Thyroid gland (tissue), 4 donors: Measurements from ENCODE around the gene LCN10. TPM values are rescaled to one million over a fixed set of nuclear protein-coding genes. Genes with fewer than 3 reads are reported as not detected.

Experiments
- DNase-seq, 2 donors: peaks; one replicate each; pipeline ENCODE4 v3.0.0-alpha.2; 2019
- H3K27ac ChIP-seq, 3 donors: fragments of 200-600 bp; sonication (generic); 1 replicate in 2 of 3; 2 replicates in 1 of 3; pipeline ENCODE4 v1.5.1; 2016 to 2019; ENCODE audit warnings: mild to moderate bottlenecking in 1 of 3, moderate library complexity in 1 of 3
- H3K27me3 ChIP-seq: fragments of 200-600 bp; sonication (generic); one replicate; pipeline ENCODE4 v1.5.1; 2019
- H3K36me3 ChIP-seq, 2 donors: fragments of 200-600 bp; sonication (generic); one replicate each; pipeline ENCODE4 v1.5.1; 2016 to 2019
- H3K4me1 ChIP-seq, 2 donors: fragments of 200-600 bp; sonication (generic); one replicate each; pipeline ENCODE4 v1.5.1; 2017 to 2019
- H3K4me3 ChIP-seq, 3 donors: fragments of 200-600 bp; sonication (generic); replicated peaks in 1 of 3; 1 replicate in 2 of 3; 2 replicates in 1 of 3; pipeline ENCODE4 v1.5.1; 2016; ENCODE audit warnings: mild to moderate bottlenecking in 1 of 3
- H3K9me3 ChIP-seq: fragments of 200-600 bp; sonication (generic); one replicate; pipeline ENCODE4 v1.5.1; 2017
- CTCF ChIP-seq, 6 experiments: fragments of 200-600 bp in 3 of 6; fragments of 450-650 bp in 3 of 6; sonication (generic) in 3 of 6; IDR thresholded peaks; one replicate each; pipeline ENCODE4 v1.5.1; 2016 to 2019; ENCODE audit warnings: antibody characterized with exemption in 6 of 6, mild to moderate bottlenecking in 2 of 6, inconsistent platforms in 1 of 6, moderate library complexity in 1 of 6
- POLR2A ChIP-seq, 2 donors: fragments of 450-650 bp; IDR thresholded peaks; one replicate each; pipeline ENCODE4 v1.6.1; 2017; ENCODE audit warnings: antibody characterized with exemption in 2 of 2, mild to moderate bottlenecking in 2 of 2, moderate library complexity in 1 of 2
- WGBS, 2 donors: methylation state at CpG; one replicate each; pipeline ENCODE4 v1.1.5; 2017; 5-methylcytosine and 5-hydroxymethylcytosine counted together
- intact Hi-C: fragments of 100-400 bp; cut with DNase I; formaldehyde crosslinking; loops from one replicate; pipeline ENCODE4 v1.15.1; 2023
- total RNA-seq, 4 donors: library from RNA; depleted of rRNA; stranded (reverse); fragments of >200 nt; gene quantifications; one replicate each; pipeline ENCODE4 v1.2.3, GENCODE V29; 2016

The LCN10 gene
- total RNA-seq, 4 donors from 2014 or later = 5.8 to 10.1 (median 7.1) TPM

DNA sequence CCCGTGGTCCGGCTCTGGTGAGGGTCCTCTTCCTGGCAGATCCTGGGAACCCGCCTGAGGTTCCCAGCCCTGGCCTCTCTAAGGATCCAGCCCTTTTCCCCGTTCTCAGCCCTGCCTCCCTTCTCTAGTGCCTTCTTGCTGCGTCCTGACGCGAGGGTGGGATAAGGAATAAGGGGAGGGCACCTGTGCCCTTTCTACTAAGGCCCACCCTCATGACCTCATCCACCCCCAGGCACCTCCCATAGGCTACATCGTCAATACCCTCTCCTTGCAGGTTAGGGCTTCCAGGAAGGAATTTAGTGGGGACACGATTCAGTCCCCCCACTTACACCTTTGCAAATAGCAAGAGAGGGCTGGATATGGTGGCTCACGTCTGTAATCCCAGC is 41.1 kb downstream of the LCN10 start:
- Histone ChIP-seq H3K9me3 (no peaks in the 10 kb centered on the region), H3K4me1 (peaks cover 0 to 18% of the 10 kb centered on the region in 2 donors), H3K4me3 (no peak overlapping the region), H3K27ac (no peak overlapping the region), H3K36me3 (no peaks in the 10 kb centered on the region), H3K27me3 (no peaks in the 10 kb centered on the region)
- intact Hi-C loops = no loop called here
- TF ChIP-seq POLR2A (IDR thresholded peaks at IDR 0.05) (no peak), CTCF (IDR thresholded peaks at IDR 0.05) (no peak)
- DNase-seq = no peak
- 57 to 60% methylated on average over 10 of the region's 10 CpGs for WGBS, 2 donors

GRCh38 chr9:136700959-136701667 is 41.6 kb downstream of the LCN10 start:
- no peaks in the 10 kb centered on the region for H3K9me3 ChIP-seq
- H3K4me3 ChIP-seq = no peak overlapping the region
- WGBS, 2 donors = 26 to 44% methylated on average over 37 to 38 of the region's 38 CpGs
- no peaks in the 10 kb centered on the region for H3K36me3 ChIP-seq
- no peak overlapping the region for H3K27ac ChIP-seq
- DNase-seq = peak in 1 of 2 donors; percentile 58
- intact Hi-C loops = no loop called here
- H3K4me1 ChIP-seq = peaks cover 2 to 22% of the 10 kb centered on the region in 2 donors
- no peaks in the 10 kb centered on the region for H3K27me3 ChIP-seq
- no peak for TF ChIP-seq CTCF (IDR thresholded peaks at IDR 0.05)

GRCh38 chr9:136700304-136700703 is 42.4 kb downstream of the LCN10 start:
- no peak overlapping the region for H3K4me3 ChIP-seq
- H3K9me3 ChIP-seq = no peaks in the 10 kb centered on the region
- no peak for DNase-seq
- no peaks in the 10 kb centered on the region for H3K36me3 ChIP-seq
- no peak for TF ChIP-seq POLR2A (IDR thresholded peaks at IDR 0.05)
- no peak for TF ChIP-seq CTCF (IDR thresholded peaks at IDR 0.05)
- peaks cover 7 to 29% of the 10 kb centered on the region in 2 donors for H3K4me1 ChIP-seq
- intact Hi-C loops = no loop called here
- 83 to 86% methylated on average over 13 of the region's 13 CpGs for WGBS, 2 donors
- H3K27me3 ChIP-seq = no peaks in the 10 kb centered on the region
- no peak overlapping the region for H3K27ac ChIP-seq

DNA sequence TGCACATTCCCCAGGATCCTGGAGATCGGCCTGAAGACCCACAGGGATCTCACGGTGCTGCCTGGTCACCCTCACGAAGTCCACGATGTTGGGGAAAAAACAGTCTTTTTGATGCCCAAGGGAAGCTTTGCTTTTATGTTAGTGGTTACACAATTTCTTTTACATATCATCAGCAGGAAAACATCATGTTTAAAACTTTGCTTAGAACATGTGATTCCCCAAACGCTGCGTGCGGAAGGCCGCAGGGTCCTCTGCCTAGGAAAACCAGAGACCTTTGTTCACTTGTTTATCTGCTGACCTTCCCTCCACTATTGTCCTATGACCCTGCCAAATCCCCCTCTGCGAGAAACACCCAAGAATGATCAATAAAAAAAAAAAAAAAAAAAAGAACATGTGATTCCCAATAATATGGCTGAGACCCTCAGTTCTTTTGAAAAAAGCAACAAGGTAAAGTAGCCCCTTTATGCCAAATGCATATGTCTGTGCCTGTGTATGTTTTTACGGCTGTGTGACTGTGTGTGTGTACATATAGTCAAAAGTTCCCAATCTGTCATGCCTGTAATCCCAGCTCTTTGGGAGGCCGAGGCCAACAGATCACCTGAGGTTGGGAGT is 44.0 kb downstream of the LCN10 start:
- Histone ChIP-seq H3K27me3 (no peaks in the 10 kb centered on the region), H3K9me3 (no peaks in the 10 kb centered on the region), H3K36me3 (no peaks in the 10 kb centered on the region), H3K27ac (no peak overlapping the region), H3K4me3 (no peak overlapping the region), H3K4me1 (peaks cover 23 to 44% of the 10 kb centered on the region in 2 donors)
- intact Hi-C loops = no loop called here
- no peak for DNase-seq
- TF ChIP-seq CTCF (IDR thresholded peaks at IDR 0.05) (no peak), POLR2A (IDR thresholded peaks at IDR 0.05) (no peak)
- 91 to 92% methylated on average over 11 of the region's 11 CpGs for WGBS, 2 donors

GRCh38 chr9:136697821-136698526 is 44.8 kb downstream of the LCN10 start:
- H3K4me3 ChIP-seq = no peak overlapping the region
- no peaks in the 10 kb centered on the region for H3K9me3 ChIP-seq
- 54 to 59% methylated on average over 20 of the region's 20 CpGs for WGBS, 2 donors
- no peaks in the 10 kb centered on the region for H3K36me3 ChIP-seq
- TF ChIP-seq POLR2A (IDR thresholded peaks at IDR 0.05) = no peak
- TF ChIP-seq CTCF (IDR thresholded peaks at IDR 0.05) = no peak
- no peaks in the 10 kb centered on the region for H3K27me3 ChIP-seq
- no peak overlapping the region for H3K27ac ChIP-seq
- H3K4me1 ChIP-seq = peaks cover 30 to 52% of the 10 kb centered on the region in 2 donors
- DNase-seq = peak in 1 of 2 donors; percentile 43
- intact Hi-C loops = no loop called here
